ENCODE results near the gene C1orf21.

The C1orf21 gene

GRCh38 chr1:184617433-184618029 is 230.7 kb downstream of the C1orf21 start:
- no peak for TF ChIP-seq CTCF (IDR thresholded peaks at IDR 0.05; ENCODE audit: control insufficient read depth, insufficient read depth, low read depth, low read length, missing control alignments)
- DNase-seq (ENCODE audit: low read depth), result no peak

GRCh38 chr1:184618851-184619250 is 232.0 kb downstream of the C1orf21 start:
- no peak overlapping the region for H3K4me3 ChIP-seq (ENCODE audit: control insufficient read depth, low read depth, low read length)
- no peak for TF ChIP-seq CTCF (IDR thresholded peaks at IDR 0.05; ENCODE audit: control insufficient read depth, insufficient read depth, low read depth, low read length, missing control alignments)
- no peak for DNase-seq (ENCODE audit: low read depth)

More at GRCh38 chr1:184617433-184618029, 230.7 kb downstream of the C1orf21 start:
- no peak overlapping the region for H3K4me3 ChIP-seq (ENCODE audit: control insufficient read depth, low read depth, low read length)

GRCh38 chr1:184620469-184620868 is 233.6 kb downstream of the C1orf21 start:
- no peak overlapping the region for H3K4me3 ChIP-seq (ENCODE audit: control insufficient read depth, low read depth, low read length)
- DNase-seq (ENCODE audit: low read depth), result no peak
- TF ChIP-seq CTCF (IDR thresholded peaks at IDR 0.05; ENCODE audit: control insufficient read depth, insufficient read depth, low read depth, low read length, missing control alignments), result no peak

- H3K4me3 ChIP-seq (ENCODE audit: control insufficient read depth, low read depth, low read length), result no peak overlapping the region
- no peak for TF ChIP-seq CTCF (IDR thresholded peaks at IDR 0.05; ENCODE audit: control insufficient read depth, insufficient read depth, low read depth, low read length, missing control alignments)
- no peak for DNase-seq (ENCODE audit: low read depth)
Observed at GRCh38 chr1:184621260-184621659, 234.4 kb downstream of the C1orf21 start.

GRCh38 chr1:184622136-184622823 is 235.5 kb downstream of the C1orf21 start:
- DNase-seq (ENCODE audit: low read depth), result peak; percentile 95
- no peak overlapping the region for H3K4me3 ChIP-seq (ENCODE audit: control insufficient read depth, low read depth, low read length)
- no peak for TF ChIP-seq CTCF (IDR thresholded peaks at IDR 0.05; ENCODE audit: control insufficient read depth, insufficient read depth, low read depth, low read length, missing control alignments)

GRCh38 chr1:184623404-184623803 is 236.6 kb downstream of the C1orf21 start:
- no peak for DNase-seq (ENCODE audit: low read depth)
- no peak for TF ChIP-seq CTCF (IDR thresholded peaks at IDR 0.05; ENCODE audit: control insufficient read depth, insufficient read depth, low read depth, low read length, missing control alignments)
- no peak overlapping the region for H3K4me3 ChIP-seq (ENCODE audit: control insufficient read depth, low read depth, low read length)
